Activated CD4-positive, alpha-beta T cell treated with anti-CD3 and anti-CD28 coated beads for 24 hours (primary cell): ENCODE data around the gene IMMP1L.

ENCODE experiments used
- DNase-seq, 2 donors: peaks; one replicate each; pipeline ENCODE4 v3.0.0-alpha.2; 2020; ENCODE audit warnings: low read depth in 2 of 2

Gene IMMP1L

DNA sequence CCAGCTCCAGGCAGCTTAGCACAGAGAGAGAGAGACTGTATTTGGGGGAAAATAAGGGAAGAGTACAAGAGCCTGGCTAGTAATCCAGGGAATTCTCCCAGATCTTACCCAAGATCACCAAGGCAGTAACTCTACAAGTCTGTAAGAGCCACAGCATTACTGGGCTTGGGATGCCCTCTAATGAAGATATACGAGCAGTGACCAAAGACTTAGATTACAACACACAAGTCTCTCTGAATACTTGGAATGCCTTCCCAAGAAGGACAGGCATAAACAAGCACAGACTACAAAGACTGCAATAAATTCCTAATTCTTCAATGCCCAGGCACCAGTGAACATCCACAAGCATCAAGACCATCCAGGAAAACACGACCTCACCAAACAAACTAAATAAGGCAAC is 122.0 kb downstream of the IMMP1L start:
- DNase-seq, result no peak

DNA sequence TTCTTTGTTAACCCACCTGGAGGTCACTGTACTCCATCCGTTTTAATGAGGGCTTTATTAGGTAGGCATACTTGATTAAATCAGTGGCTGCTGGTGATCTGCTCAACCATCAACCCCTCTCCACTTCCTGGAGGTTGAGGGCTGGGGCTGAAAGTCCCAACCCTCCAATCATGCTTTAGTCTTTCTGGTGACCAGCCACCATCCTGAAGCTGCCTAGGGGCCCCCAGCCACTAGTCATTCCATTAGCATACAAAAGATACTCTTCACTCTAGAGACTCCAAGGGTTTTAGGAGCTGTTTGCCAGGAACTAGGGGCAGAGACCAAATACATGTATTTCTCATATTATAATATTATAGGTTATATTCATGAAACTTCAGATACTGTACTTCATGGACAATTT is 126.3 kb downstream of the IMMP1L start:
- DNase-seq, result no peak
